Measurements from ENCODE around the gene ELP4.

ELP4 gene

GRCh38 chr11:31810779-31811647 is 301.4 kb downstream of the ELP4 start, which contains the start of gene PAX6 (continued):
- TF ChIP-seq PRDM6 (tag by site-specific recombination; IDR thresholded peaks at IDR 0.05) (0 out of 2 replicates have a peak, but pooled peaks have one; percentile 8), GLI4 (tag by site-specific recombination; IDR thresholded peaks at IDR 0.05) (0 out of 2 replicates have a peak, but pooled peaks have one; percentile 47), ZSCAN4 (tag by site-specific recombination; IDR thresholded peaks at IDR 0.05) (peak; percentile 45; the same call in 1 of the 2 replicates), ZNF830 (tag by site-specific recombination; IDR thresholded peaks at IDR 0.05; ENCODE audit: low read depth) (no peak), ZNF521 (tag by site-specific recombination; IDR thresholded peaks at IDR 0.05) (no peak), ZFP37 (tag by site-specific recombination; IDR thresholded peaks at IDR 0.05) (no peak), ZIC2 (tag by site-specific recombination; IDR thresholded peaks at IDR 0.05) (no peak), FEZF1 (tag by site-specific recombination; IDR thresholded peaks at IDR 0.05) (peak; percentile 74), MEIS1 (CRISPR knock-in tag; IDR thresholded peaks at IDR 0.05; ENCODE audit: borderline replicate concordance) (no peak), MYNN (tag by site-specific recombination; IDR thresholded peaks at IDR 0.05; ENCODE audit: borderline replicate concordance) (no peak), PRDM4 (tag by site-specific recombination; IDR thresholded peaks at IDR 0.05) (0 out of 2 replicates have a peak, but pooled peaks have one; percentile 10), ZBTB49 (tag by site-specific recombination; IDR thresholded peaks at IDR 0.05; ENCODE audit: low read depth) (no peak), ZNF18 (tag by site-specific recombination; IDR thresholded peaks at IDR 0.05) (peak; percentile 86), ZNF433 (tag by site-specific recombination; IDR thresholded peaks at IDR 0.05; ENCODE audit: low read depth) (no peak), ZNF19 (tag by site-specific recombination; IDR thresholded peaks at IDR 0.05; ENCODE audit: low read depth) (no peak), ZNF157 (tag by site-specific recombination; IDR thresholded peaks at IDR 0.05) (no peak), ZFP69B (tag by site-specific recombination; IDR thresholded peaks at IDR 0.05) (peak; percentile 98), PBX3 (CRISPR knock-in tag; IDR thresholded peaks at IDR 0.05) (no peak; the same call in 1 of the 2 replicates), ZNF561 (tag by site-specific recombination; IDR thresholded peaks at IDR 0.05; ENCODE audit: borderline replicate concordance) (peak; percentile 21; the same call in 1 of the 2 replicates), ZNF777 (tag by site-specific recombination; IDR thresholded peaks at IDR 0.05; ENCODE audit: borderline replicate concordance) (no peak), ZBTB7A (tag by site-specific recombination; IDR thresholded peaks at IDR 0.05; ENCODE audit: low read depth) (no peak), ZNF184 (tag by site-specific recombination; IDR thresholded peaks at IDR 0.05) (no peak), ZBTB6 (tag by site-specific recombination; IDR thresholded peaks at IDR 0.05) (peak; percentile 68), ZNF664 (tag by site-specific recombination; IDR thresholded peaks at IDR 0.05) (no peak), ZBTB20 (tag by site-specific recombination; IDR thresholded peaks at IDR 0.05) (peak; percentile 90), ZNF394 (tag by site-specific recombination; IDR thresholded peaks at IDR 0.05; ENCODE audit: borderline replicate concordance) (peak; percentile 42; the same call in 1 of the 2 replicates)

All from HEK293 (cell line).